HepG2 (cell line): ENCODE data around the gene COX15. TPM values are rescaled to one million over a fixed set of nuclear protein-coding genes. Genes with fewer than 3 reads are reported as not detected.

Source experiments
- ATF7-NPFF ChIP-seq: sonication (generic); formaldehyde crosslinking; IDR thresholded peaks from 2 replicates; pipeline ENCODE4 v1.8.1; 2023; ENCODE audit warnings: mild to moderate bottlenecking, low read depth, missing genetic modification reagents, moderate library complexity
- BRD4 ChIP-seq: sonication (generic); formaldehyde crosslinking; IDR thresholded peaks from 2 replicates; pipeline ENCODE4 v1.4.0; 2020; ENCODE audit warnings: missing genetic modification reagents
- CCAR2 ChIP-seq: fragments of 200-400 bp; formaldehyde crosslinking; optimal IDR thresholded peaks from 2 replicates; pipeline ENCODE3; 2018; ENCODE audit warnings: low read depth, mild to moderate bottlenecking, low read length, moderate library complexity
- CHD2 ChIP-seq: IDR thresholded peaks from 2 replicates; pipeline ENCODE4 v1.6.1; 2011; ENCODE audit warnings: low read depth, low read length, improper control_type of control experiment
- EZH2 ChIP-seq: conservative IDR thresholded peaks from 2 replicates; pipeline ENCODE4 v1.6.1; 2012; ENCODE audit warnings: mild to moderate bottlenecking, low read depth, low read length, moderate library complexity
- GTF2F1 ChIP-seq: fragments of 150-350 bp; IDR thresholded peaks from 2 replicates; pipeline ENCODE4 v1.6.1; 2014; ENCODE audit warnings: low read length
- GZF1 ChIP-seq: sonication (generic); formaldehyde crosslinking; IDR thresholded peaks from 2 replicates; pipeline ENCODE4 v1.5.1; 2020; ENCODE audit warnings: mild to moderate bottlenecking, missing genetic modification reagents
- HOXA5 ChIP-seq: sonication (generic); formaldehyde crosslinking; IDR thresholded peaks from 2 replicates; pipeline ENCODE4 v1.4.0; 2020; ENCODE audit warnings: missing genetic modification reagents
- KDM4B ChIP-seq: sonication (generic); formaldehyde crosslinking; IDR thresholded peaks from 2 replicates; pipeline ENCODE4 v1.4.0; 2020; ENCODE audit warnings: missing genetic modification reagents
- MIXL1 ChIP-seq: IDR thresholded peaks from 2 replicates; pipeline ENCODE4 v1.6.1; 2016
- NFATC3 ChIP-seq: sonication (generic); formaldehyde crosslinking; IDR thresholded peaks from 2 replicates; pipeline ENCODE4 v1.5.1; 2020; ENCODE audit warnings: mild to moderate bottlenecking, missing genetic modification reagents
- NFE2L2 ChIP-seq: fragments of 150-350 bp; IDR thresholded peaks from 2 replicates; pipeline ENCODE4 v1.6.1; 2014; ENCODE audit warnings: low read length
- ONECUT2 ChIP-seq: sonication (generic); formaldehyde crosslinking; IDR thresholded peaks from 2 replicates; pipeline ENCODE4 v1.4.0; 2020; ENCODE audit warnings: missing genetic modification reagents
- SCMH1 ChIP-seq: sonication (generic); formaldehyde crosslinking; IDR thresholded peaks from 2 replicates; pipeline ENCODE4 v1.9.0; 2021; ENCODE audit warnings: missing genetic modification reagents, mild to moderate bottlenecking, borderline replicate concordance
- SRSF4 ChIP-seq: fragments of 200-400 bp; formaldehyde crosslinking; IDR thresholded peaks from one replicate; pipeline ENCODE4 v1.6.1; 2018; ENCODE audit warnings: mild to moderate bottlenecking, low read depth, low read length, moderate library complexity; ENCODE audit not compliant: poor library complexity, severe bottlenecking
- TBL1XR1 ChIP-seq: fragments of 150-350 bp; IDR thresholded peaks from 2 replicates; pipeline ENCODE4 v1.6.1; 2014; ENCODE audit warnings: borderline replicate concordance, low read length; ENCODE audit not compliant: partially characterized antibody
- ZBTB20 ChIP-seq: sonication (generic); formaldehyde crosslinking; IDR thresholded peaks from 2 replicates; pipeline ENCODE4 v1.8.1; 2023; ENCODE audit warnings: missing genetic modification reagents, low read depth, mild to moderate bottlenecking, borderline replicate concordance
- ZFP36L1 ChIP-seq: sonication (generic); formaldehyde crosslinking; IDR thresholded peaks from 2 replicates; pipeline ENCODE4 v1.8.0; 2022; ENCODE audit warnings: mild to moderate bottlenecking, missing genetic modification reagents, moderate library complexity
- ZFP37 ChIP-seq: sonication (generic); formaldehyde crosslinking; IDR thresholded peaks from 2 replicates; pipeline ENCODE4 v1.4.0; 2020; ENCODE audit warnings: missing genetic modification reagents, borderline replicate concordance
- ZFP90 ChIP-seq: sonication (generic); formaldehyde crosslinking; IDR thresholded peaks from 2 replicates; pipeline ENCODE4 v1.8.0; 2022; ENCODE audit warnings: missing genetic modification reagents, mild to moderate bottlenecking, inconsistent platforms, borderline replicate concordance
- ZNF12 ChIP-seq: sonication (generic); formaldehyde crosslinking; IDR thresholded peaks from 2 replicates; pipeline ENCODE4 v1.5.0; 2020; ENCODE audit warnings: missing genetic modification reagents
- ZNF282 ChIP-seq: fragments of 450-650 bp; IDR thresholded peaks from 2 replicates; pipeline ENCODE4 v1.6.1; 2018; ENCODE audit not compliant: partially characterized antibody
- ZNF441 ChIP-seq: sonication (generic); formaldehyde crosslinking; IDR thresholded peaks from 2 replicates; pipeline ENCODE4 v1.7.0; 2021; ENCODE audit warnings: missing genetic modification reagents, borderline replicate concordance
- ZNF567 ChIP-seq: sonication (generic); formaldehyde crosslinking; IDR thresholded peaks from 2 replicates; pipeline ENCODE4 v1.8.1; 2023; ENCODE audit warnings: mild to moderate bottlenecking, missing genetic modification reagents, borderline replicate concordance
- ZNF572 ChIP-seq: sonication (generic); formaldehyde crosslinking; IDR thresholded peaks from 2 replicates; pipeline ENCODE4 v1.5.1; 2020; ENCODE audit warnings: mild to moderate bottlenecking, missing genetic modification reagents
- polyA plus RNA-seq, 8 experiments: library from polyadenylated mRNA; depleted of rRNA in 3 of 8; stranded (reverse) in 7 of 8; unstranded in 1 of 8; fragments of >200 nt; fragmentation: Illumina TruSeq in 4 of 8; extraction: Trizol in 4 of 8; gene quantifications; 2 replicates each; pipeline versions ENCODE4 v1.2.1 to v1.2.3, GENCODE V29; 2011 to 2016; ENCODE audit warnings: low read depth in 4 of 8, missing spikeins in 1 of 8, mixed read lengths in 1 of 8; ENCODE audit not compliant: insufficient read depth in 1 of 8
- total RNA-seq, 5 experiments: library from RNA; depleted of rRNA; stranded (reverse); fragments of >200 nt; fragmentation: Illumina TruSeq; extraction: Trizol; gene quantifications; 2 replicates each; pipeline ENCODE4 v1.2.3, GENCODE V29; 2016; ENCODE audit warnings: low read depth in 1 of 5
- TF ChIP-seq, protein P1 (sequence below): sonication (generic); formaldehyde crosslinking; IDR thresholded peaks from 2 replicates; pipeline ENCODE4 v1.4.0; 2020; ENCODE audit warnings: missing genetic modification reagents
- TF ChIP-seq, protein P2 (sequence below): IDR thresholded peaks from 2 replicates; pipeline ENCODE4 v1.6.1; 2016; ENCODE audit warnings: missing compliant biosample characterization, missing genetic modification reagents, borderline replicate concordance
- TF ChIP-seq, protein P3 (sequence below): sonication (generic); formaldehyde crosslinking; IDR thresholded peaks from 2 replicates; pipeline ENCODE4 v1.5.1; 2020; ENCODE audit warnings: missing genetic modification reagents, mild to moderate bottlenecking, borderline replicate concordance

Gene COX15
- total and polyA plus RNA-seq, 2 of the 13 experiments (the other 11 are each of a cell fraction or from before 2014, with no cell fraction given) = 19.2 to 44.7 TPM

DNA sequence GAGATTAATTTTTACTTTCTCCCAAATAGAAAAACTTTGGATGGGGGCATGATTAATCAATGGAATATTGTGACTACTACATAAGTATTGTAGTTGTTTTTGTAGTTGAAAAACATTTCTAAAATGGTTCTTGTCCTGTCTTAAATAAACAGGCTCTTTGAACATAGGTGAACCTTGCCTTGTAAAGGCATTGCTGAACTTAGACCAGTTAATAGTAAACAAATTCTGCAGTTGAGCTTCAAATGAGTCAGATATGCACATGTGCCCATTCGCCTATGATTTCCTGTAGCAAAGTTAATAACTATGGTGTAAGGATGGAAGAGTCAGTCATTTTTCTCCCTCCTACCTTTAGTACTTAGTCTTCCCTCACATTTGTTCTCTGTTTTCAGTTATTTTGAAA lies 22.7 kb upstream of the COX15 start (continued):
- TF ChIP-seq GTF2F1 (no peak), SRSF4 (no peak), CHD2 (no peak), TBL1XR1 (no peak), SCMH1 (no peak), KDM4B (CRISPR knock-in tag) (no peak), ZFP90 (CRISPR knock-in tag) (no peak), BRD4 (CRISPR knock-in tag) (no peak), ZNF12 (CRISPR knock-in tag) (peak; percentile 88), ZNF441 (no peak), CCAR2 (no peak), ONECUT2 (CRISPR knock-in tag) (no peak), ZNF282 (no peak), NFE2L2 (no peak), ZNF567 (CRISPR knock-in tag) (no peak), ATF7-NPFF (no peak), NFATC3 (CRISPR knock-in tag) (no peak), ZBTB20 (CRISPR knock-in tag) (peak; percentile 34; the same call in 1 of the 2 replicates), EZH2 (no peak), ZFP36L1 (CRISPR knock-in tag) (0 out of 2 replicates have a peak, but pooled peaks have one; percentile 71), HOXA5 (CRISPR knock-in tag) (no peak; the same call in 1 of the 2 replicates), MIXL1 (CRISPR knock-in tag) (peak; percentile 86), GZF1 (CRISPR knock-in tag) (no peak), ZNF572 (CRISPR knock-in tag) (no peak), ZFP37 (CRISPR knock-in tag) (no peak)
- TF ChIP-seq, protein P1, sequence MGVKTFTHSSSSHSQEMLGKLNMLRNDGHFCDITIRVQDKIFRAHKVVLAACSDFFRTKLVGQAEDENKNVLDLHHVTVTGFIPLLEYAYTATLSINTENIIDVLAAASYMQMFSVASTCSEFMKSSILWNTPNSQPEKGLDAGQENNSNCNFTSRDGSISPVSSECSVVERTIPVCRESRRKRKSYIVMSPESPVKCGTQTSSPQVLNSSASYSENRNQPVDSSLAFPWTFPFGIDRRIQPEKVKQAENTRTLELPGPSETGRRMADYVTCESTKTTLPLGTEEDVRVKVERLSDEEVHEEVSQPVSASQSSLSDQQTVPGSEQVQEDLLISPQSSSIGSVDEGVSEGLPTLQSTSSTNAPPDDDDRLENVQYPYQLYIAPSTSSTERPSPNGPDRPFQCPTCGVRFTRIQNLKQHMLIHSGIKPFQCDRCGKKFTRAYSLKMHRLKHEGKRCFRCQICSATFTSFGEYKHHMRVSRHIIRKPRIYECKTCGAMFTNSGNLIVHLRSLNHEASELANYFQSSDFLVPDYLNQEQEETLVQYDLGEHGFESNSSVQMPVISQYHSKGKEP = no peak
- TF ChIP-seq, protein P2, sequence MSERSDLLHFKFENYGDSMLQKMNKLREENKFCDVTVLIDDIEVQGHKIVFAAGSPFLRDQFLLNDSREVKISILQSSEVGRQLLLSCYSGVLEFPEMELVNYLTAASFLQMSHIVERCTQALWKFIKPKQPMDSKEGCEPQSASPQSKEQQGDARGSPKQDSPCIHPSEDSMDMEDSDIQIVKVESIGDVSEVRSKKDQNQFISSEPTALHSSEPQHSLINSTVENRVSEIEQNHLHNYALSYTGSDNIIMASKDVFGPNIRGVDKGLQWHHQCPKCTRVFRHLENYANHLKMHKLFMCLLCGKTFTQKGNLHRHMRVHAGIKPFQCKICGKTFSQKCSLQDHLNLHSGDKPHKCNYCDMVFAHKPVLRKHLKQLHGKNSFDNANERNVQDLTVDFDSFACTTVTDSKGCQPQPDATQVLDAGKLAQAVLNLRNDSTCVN = no peak
- TF ChIP-seq, protein P3, sequence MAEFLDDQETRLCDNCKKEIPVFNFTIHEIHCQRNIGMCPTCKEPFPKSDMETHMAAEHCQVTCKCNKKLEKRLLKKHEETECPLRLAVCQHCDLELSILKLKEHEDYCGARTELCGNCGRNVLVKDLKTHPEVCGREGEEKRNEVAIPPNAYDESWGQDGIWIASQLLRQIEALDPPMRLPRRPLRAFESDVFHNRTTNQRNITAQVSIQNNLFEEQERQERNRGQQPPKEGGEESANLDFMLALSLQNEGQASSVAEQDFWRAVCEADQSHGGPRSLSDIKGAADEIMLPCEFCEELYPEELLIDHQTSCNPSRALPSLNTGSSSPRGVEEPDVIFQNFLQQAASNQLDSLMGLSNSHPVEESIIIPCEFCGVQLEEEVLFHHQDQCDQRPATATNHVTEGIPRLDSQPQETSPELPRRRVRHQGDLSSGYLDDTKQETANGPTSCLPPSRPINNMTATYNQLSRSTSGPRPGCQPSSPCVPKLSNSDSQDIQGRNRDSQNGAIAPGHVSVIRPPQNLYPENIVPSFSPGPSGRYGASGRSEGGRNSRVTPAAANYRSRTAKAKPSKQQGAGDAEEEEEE (CRISPR knock-in tag) = no peak
